WERI-Rb-1 (cell line): Measurements from ENCODE around the gene CCDC85A.

Experiments used
- DNase-seq: peaks from one replicate; pipeline ENCODE4 v3.0.0-alpha.2; 2020
- H3K27ac ChIP-seq: fragments of 250-450 bp; sonication (Bioruptor Pico); 2 replicates; pipeline ENCODE4 v1.5.1; 2020; ENCODE audit warnings: mild to moderate bottlenecking, moderate library complexity
- H3K27me3 ChIP-seq: fragments of 250-450 bp; sonication (Bioruptor Pico); 2 replicates; pipeline ENCODE4 v1.5.1; 2021; ENCODE audit warnings: mild to moderate bottlenecking, low read depth, moderate library complexity; ENCODE audit not compliant: insufficient read depth, severe bottlenecking
- H3K36me3 ChIP-seq: fragments of 250-450 bp; sonication (Bioruptor Pico); 2 replicates; pipeline ENCODE4 v1.5.1; 2020; ENCODE audit warnings: mild to moderate bottlenecking, moderate library complexity
- H3K4me3 ChIP-seq: 2 replicates; pipeline ENCODE4 v1.5.1; 2011; ENCODE audit warnings: low read depth, mild to moderate bottlenecking, control low read depth, low read length
- H3K9me3 ChIP-seq: fragments of 250-450 bp; sonication (Bioruptor Pico); 2 replicates; pipeline ENCODE4 v1.5.1; 2021; ENCODE audit warnings: mild to moderate bottlenecking, moderate library complexity; ENCODE audit not compliant: severe bottlenecking
- TF ChIP-seq, protein P1 (sequence below): IDR thresholded peaks from 2 replicates; pipeline ENCODE4 v1.5.1; 2011; ENCODE audit warnings: low read depth, mild to moderate bottlenecking, control low read depth, inconsistent platforms, low read length

Gene CCDC85A

GRCh38 chr2:56244911-56245530 is 61.2 kb downstream of the CCDC85A start:
- Histone ChIP-seq H3K27ac (no peak overlapping the region), H3K27me3 (no peaks in the 10 kb centered on the region), H3K36me3 (no peaks in the 10 kb centered on the region), H3K9me3 (no peaks in the 10 kb centered on the region), H3K4me3 (no peak overlapping the region)
- no peak for DNase-seq
- TF ChIP-seq, protein P1, sequence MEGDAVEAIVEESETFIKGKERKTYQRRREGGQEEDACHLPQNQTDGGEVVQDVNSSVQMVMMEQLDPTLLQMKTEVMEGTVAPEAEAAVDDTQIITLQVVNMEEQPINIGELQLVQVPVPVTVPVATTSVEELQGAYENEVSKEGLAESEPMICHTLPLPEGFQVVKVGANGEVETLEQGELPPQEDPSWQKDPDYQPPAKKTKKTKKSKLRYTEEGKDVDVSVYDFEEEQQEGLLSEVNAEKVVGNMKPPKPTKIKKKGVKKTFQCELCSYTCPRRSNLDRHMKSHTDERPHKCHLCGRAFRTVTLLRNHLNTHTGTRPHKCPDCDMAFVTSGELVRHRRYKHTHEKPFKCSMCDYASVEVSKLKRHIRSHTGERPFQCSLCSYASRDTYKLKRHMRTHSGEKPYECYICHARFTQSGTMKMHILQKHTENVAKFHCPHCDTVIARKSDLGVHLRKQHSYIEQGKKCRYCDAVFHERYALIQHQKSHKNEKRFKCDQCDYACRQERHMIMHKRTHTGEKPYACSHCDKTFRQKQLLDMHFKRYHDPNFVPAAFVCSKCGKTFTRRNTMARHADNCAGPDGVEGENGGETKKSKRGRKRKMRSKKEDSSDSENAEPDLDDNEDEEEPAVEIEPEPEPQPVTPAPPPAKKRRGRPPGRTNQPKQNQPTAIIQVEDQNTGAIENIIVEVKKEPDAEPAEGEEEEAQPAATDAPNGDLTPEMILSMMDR, result no peak

DNA sequence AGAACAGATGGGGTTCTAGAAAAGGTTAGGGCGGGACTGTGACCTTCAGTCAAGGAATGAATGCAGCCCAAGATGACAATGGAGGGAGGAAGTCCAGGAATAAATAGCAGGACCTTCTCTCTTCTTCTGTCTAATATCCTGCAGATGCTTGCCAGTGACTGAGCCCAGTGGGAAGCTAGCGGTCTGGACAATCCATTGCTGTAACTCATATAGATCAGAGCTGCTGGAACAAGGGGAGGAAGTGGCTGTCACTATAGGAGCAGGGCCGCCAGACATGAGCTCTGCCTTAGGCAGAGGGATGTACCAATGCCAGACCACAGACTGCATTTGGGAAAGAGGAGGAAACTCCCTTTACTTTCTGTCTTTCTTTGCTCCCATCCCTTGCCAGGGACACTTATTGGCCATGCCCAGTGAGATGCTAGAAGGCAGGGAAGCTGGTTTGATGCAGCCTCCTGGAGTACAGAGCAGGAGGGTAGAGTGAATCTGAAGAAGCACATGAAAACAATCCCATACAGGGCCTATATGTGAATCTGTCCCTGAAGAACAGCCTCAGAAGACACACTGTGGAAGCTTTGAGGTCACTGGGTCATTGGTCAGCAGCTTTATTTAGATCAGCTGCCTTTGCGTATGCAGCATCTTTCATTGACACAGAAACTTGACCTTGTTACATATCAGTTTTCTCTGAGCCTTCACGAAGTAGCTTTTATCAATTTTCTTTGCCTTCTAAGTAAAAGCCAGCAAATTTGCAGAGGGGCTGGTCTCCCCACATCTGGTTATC is 65.4 kb downstream of the CCDC85A start:
- no peaks in the 10 kb centered on the region for H3K36me3 ChIP-seq
- H3K9me3 ChIP-seq, result no peaks in the 10 kb centered on the region
- TF ChIP-seq, protein P1, result no peak
- no peak overlapping the region for H3K27ac ChIP-seq
- no peak overlapping the region for H3K4me3 ChIP-seq
- DNase-seq, result no peak
- H3K27me3 ChIP-seq, result peaks cover 3% of the 10 kb centered on the region

- no peak overlapping the region for H3K27ac ChIP-seq
- H3K36me3 ChIP-seq, result no peaks in the 10 kb centered on the region
- H3K9me3 ChIP-seq, result no peaks in the 10 kb centered on the region
- DNase-seq, result no peak
- no peak overlapping the region for H3K4me3 ChIP-seq
- peaks cover 4% of the 10 kb centered on the region for H3K27me3 ChIP-seq
- TF ChIP-seq, protein P1, result no peak
These were observed 66.5 kb downstream of the CCDC85A start for GRCh38 chr2:56250153-56250729.

GRCh38 chr2:56260415-56260814 is 76.6 kb downstream of the CCDC85A start:
- Histone ChIP-seq H3K4me3 (no peak overlapping the region), H3K27ac (no peak overlapping the region), H3K9me3 (no peaks in the 10 kb centered on the region), H3K36me3 (no peaks in the 10 kb centered on the region), H3K27me3 (no peaks in the 10 kb centered on the region)
- DNase-seq, result no peak
- TF ChIP-seq, protein P1, result no peak

DNA sequence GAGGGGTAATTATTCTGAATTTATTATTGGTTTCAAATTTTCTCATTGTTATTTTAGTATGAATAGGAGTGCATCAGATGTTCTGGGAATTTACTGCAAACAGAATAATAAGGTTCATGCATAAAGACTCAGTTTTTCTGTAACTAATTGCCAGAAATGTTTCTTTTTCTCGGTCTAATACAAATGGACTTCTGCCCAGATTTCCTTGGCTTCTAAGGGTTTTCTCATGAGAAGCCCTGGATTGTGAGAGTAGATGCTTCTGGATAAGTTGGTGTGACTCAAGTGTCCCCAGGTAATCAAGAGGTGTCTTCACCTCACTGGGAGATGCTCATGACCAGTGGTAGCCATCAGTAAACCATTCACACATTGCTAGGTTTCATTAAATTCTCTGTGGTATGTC is 78.5 kb downstream of the CCDC85A start:
- Histone ChIP-seq H3K4me3 (no peak overlapping the region), H3K9me3 (no peaks in the 10 kb centered on the region), H3K27me3 (no peaks in the 10 kb centered on the region), H3K27ac (no peak overlapping the region), H3K36me3 (no peaks in the 10 kb centered on the region)
- no peak for DNase-seq
- TF ChIP-seq, protein P1, result no peak
